Measurements from ENCODE around the gene MCUB.

GRCh38 chr4:109614466-109614865, 54.4 kb downstream of the MCUB start:
- no peak for TF ChIP-seq ZBTB8A (IDR thresholded peaks at IDR 0.05; ENCODE audit: partially characterized antibody)
- TF ChIP-seq POLR2AphosphoS5 (IDR thresholded peaks at IDR 0.05; ENCODE audit: control insufficient read depth, insufficient read depth, low read depth, low read length) = no peak
- no peak for TF ChIP-seq ZBTB7A (IDR thresholded peaks at IDR 0.05; ENCODE audit: borderline replicate concordance, control insufficient read depth, low read depth, low read length)
- no peak for TF ChIP-seq RBBP5 (IDR thresholded peaks at IDR 0.05; ENCODE audit: borderline replicate concordance, insufficient read depth, low read length, poor library complexity, severe bottlenecking)
- TF ChIP-seq ZNF830 (CRISPR knock-in tag; IDR thresholded peaks at IDR 0.05) = no peak
- no peak for TF ChIP-seq THRA (IDR thresholded peaks at IDR 0.05)
- no peak for TF ChIP-seq CTCF (IDR thresholded peaks at IDR 0.05 in 2 of 3, conservative IDR thresholded peaks at IDR 0.05 in 1 of 3; ENCODE audit: insufficient read depth in 2 of 3, low read depth in 1 of 3, low read length in 3 of 3)
